Calu3 (cell line): ENCODE results near the gene MAP2K2. TPM values are rescaled to one million over a fixed set of nuclear protein-coding genes. Genes with fewer than 3 reads are reported as not detected.

Experiments
- BruUV-seq: library from RNA; stranded (reverse); fragments of 400-500 nt; replicated peaks from 2 replicates; lab custom pipeline; 2021; lab: Mats Ljungman, UMichigan
- CTCF ChIA-PET: fragments of 300-600 bp; sonication (Branson Sonifier 250); formaldehyde crosslinking; loops from one replicate; lab custom pipeline; 2022; ENCODE audit warnings: antibody characterized with exemption; lab: Charles Lee
- DNase-seq: peaks from one replicate; pipeline ENCODE4 v3.0.0; 2022
- H3K27ac Mint-ChIP-seq: one replicate; pipeline ENCODE4 v1.8.0; 2022; ENCODE audit warnings: mixed read lengths; ENCODE audit not compliant: unreplicated experiment
- H3K27me3 Mint-ChIP-seq: one replicate; pipeline ENCODE4 v1.8.0; 2022; ENCODE audit warnings: mixed read lengths; ENCODE audit not compliant: unreplicated experiment
- H3K36me3 Mint-ChIP-seq: one replicate; pipeline ENCODE4 v1.8.0; 2022; ENCODE audit warnings: mild to moderate bottlenecking, moderate library complexity, mixed read lengths; ENCODE audit not compliant: insufficient read depth, unreplicated experiment
- H3K4me1 Mint-ChIP-seq: one replicate; pipeline ENCODE4 v1.8.0; 2022; ENCODE audit warnings: mild to moderate bottlenecking, low read depth, mixed read lengths; ENCODE audit not compliant: unreplicated experiment
- H3K4me3 Mint-ChIP-seq: one replicate; pipeline ENCODE4 v1.8.0; 2022; ENCODE audit warnings: mild to moderate bottlenecking, low read depth, moderate library complexity, mixed read lengths; ENCODE audit not compliant: unreplicated experiment
- H3K9me3 Mint-ChIP-seq: one replicate; pipeline ENCODE4 v1.8.0; 2022; ENCODE audit warnings: low read depth, mixed read lengths; ENCODE audit not compliant: unreplicated experiment
- intact Hi-C: fragments of 100-400 bp; cut with micrococcal nuclease; formaldehyde crosslinking; loops from one replicate; pipeline ENCODE4 v1.10.0; 2022; ENCODE audit not compliant: unreplicated experiment
- total RNA-seq: library from RNA; stranded (reverse); gene quantifications from 2 replicates; pipeline ENCODE4 v1.2.3, GENCODE V29; 2022
- TF ChIP-seq, protein P1 (sequence below): fragments of 200-600 bp; IDR thresholded peaks from one replicate; pipeline ENCODE4 v1.8.0; 2022; ENCODE audit warnings: antibody characterized with exemption; ENCODE audit not compliant: unreplicated experiment

MAP2K2 gene
- total RNA-seq, 1 experiment from 2014 or later = 114 TPM

DNA sequence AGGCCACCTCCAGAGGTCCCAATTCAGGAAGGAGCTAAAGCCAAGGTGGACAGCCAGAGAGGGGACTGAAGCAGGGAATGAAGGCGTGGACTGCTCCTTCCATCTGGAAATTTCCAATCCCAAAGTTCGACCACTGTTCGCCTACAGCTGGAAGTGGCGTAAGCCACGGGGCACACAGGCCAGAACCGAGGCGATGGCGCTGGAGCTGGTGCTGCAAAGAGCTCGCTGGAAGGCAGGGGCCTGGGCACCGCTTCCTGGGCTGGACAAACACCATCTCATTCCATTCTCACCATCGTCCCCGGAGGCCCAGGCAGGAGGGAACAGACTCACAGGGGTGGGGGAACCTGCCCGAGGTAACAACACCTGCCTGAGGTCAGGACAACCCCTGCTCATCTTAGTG, 4.2 kb downstream of the MAP2K2 start:
- no peaks in the 10 kb centered on the region for H3K27me3 Mint-ChIP-seq
- TF ChIP-seq, protein P1, sequence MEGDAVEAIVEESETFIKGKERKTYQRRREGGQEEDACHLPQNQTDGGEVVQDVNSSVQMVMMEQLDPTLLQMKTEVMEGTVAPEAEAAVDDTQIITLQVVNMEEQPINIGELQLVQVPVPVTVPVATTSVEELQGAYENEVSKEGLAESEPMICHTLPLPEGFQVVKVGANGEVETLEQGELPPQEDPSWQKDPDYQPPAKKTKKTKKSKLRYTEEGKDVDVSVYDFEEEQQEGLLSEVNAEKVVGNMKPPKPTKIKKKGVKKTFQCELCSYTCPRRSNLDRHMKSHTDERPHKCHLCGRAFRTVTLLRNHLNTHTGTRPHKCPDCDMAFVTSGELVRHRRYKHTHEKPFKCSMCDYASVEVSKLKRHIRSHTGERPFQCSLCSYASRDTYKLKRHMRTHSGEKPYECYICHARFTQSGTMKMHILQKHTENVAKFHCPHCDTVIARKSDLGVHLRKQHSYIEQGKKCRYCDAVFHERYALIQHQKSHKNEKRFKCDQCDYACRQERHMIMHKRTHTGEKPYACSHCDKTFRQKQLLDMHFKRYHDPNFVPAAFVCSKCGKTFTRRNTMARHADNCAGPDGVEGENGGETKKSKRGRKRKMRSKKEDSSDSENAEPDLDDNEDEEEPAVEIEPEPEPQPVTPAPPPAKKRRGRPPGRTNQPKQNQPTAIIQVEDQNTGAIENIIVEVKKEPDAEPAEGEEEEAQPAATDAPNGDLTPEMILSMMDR = no peak
- no peaks in the 10 kb centered on the region for H3K9me3 Mint-ChIP-seq
- DNase-seq = no peak
- CTCF ChIA-PET = no interaction called here
- intact Hi-C loops = no loop called here
- no TSS peak for BruUV-seq
- no peak overlapping the region for H3K27ac Mint-ChIP-seq
- peaks cover 22% of the 10 kb centered on the region for H3K36me3 Mint-ChIP-seq
- H3K4me1 Mint-ChIP-seq = peaks cover 21% of the 10 kb centered on the region
- H3K4me3 Mint-ChIP-seq = no peak overlapping the region

DNA sequence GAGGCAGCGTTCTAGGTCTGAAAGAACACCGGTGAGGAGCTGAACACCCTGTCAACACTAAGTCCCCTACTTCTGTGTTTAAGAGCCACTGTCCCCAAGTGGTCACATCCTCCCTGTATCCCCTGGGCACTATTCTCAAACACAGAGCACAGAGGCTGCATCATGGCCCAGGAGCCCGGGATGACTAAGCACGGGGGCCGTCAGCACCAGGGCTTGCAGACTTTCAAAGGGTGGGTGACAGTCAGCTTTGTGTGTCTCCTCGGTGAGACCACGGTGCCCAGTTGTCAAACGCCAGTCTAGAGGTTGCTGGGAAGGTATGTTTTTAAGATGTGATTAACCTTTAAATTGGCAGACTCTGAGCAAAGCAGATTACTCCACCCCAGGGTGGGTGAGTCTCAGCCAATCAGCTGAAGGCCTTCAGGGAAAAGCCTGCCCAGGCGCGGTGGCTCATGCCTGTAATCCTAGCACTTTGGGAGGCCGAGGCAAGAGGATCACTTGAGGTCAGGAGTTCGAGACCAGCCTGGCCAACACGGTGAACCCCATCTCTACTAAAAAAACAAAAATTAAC, 8.0 kb downstream of the MAP2K2 start:
- no peak overlapping the region for H3K27ac Mint-ChIP-seq
- H3K36me3 Mint-ChIP-seq = peaks cover 24% of the 10 kb centered on the region
- CTCF ChIA-PET = no interaction called here

DNA sequence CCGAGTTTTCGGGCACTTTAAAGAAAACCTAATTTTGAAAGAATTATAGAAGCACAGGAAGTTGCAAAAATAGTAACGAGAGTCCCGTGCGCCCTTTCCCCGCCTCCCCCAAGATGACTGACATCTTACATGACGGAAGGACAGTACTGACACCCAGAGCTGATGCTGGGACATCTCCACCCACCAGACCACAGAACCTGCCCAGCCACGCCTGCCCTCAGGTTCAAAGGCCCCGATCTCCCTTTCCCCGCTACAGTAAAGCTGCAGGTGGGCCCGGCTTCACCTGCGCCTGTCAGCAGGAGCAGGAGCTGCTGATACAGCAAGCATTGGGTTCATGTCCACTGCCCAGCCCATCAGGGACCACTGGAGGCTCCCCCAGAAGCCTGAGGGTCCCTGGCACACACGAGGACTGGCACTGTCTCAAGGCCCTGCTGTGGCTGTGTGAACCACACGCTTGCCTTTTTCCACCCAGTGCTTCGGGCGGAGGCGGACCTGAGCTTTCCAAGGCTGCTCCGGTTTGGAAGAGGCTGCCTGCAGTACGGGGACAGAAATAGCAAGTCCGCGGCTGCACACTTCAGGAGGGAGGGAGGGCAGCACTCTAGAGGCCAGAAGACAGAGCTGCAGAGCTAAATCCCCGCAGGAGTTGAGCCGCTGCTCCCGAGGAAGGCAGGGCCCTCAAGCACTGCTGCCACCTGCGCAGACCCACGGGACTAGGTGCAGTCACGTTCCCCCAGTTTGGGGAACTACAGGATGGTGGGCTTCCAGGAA, 8.7 kb downstream of the MAP2K2 start:
- CTCF ChIA-PET = no interaction called here
- TF ChIP-seq, protein P1 = no peak
- Mint-ChIP-seq H3K27me3 (no peaks in the 10 kb centered on the region), H3K4me1 (no peaks in the 10 kb centered on the region), H3K27ac (no peak overlapping the region), H3K4me3 (no peak overlapping the region), H3K9me3 (no peaks in the 10 kb centered on the region), H3K36me3 (peaks cover 28% of the 10 kb centered on the region)
- intact Hi-C loops = no loop called here
- BruUV-seq = no TSS peak
- no peak for DNase-seq

More for the DNA sequence above, 8.0 kb downstream of the MAP2K2 start:
- no peak for DNase-seq
- Mint-ChIP-seq H3K9me3 (no peaks in the 10 kb centered on the region), H3K4me3 (no peak overlapping the region), H3K4me1 (peaks cover 1% of the 10 kb centered on the region), H3K27me3 (no peaks in the 10 kb centered on the region)
- BruUV-seq = no TSS peak
- TF ChIP-seq, protein P1 = no peak
- intact Hi-C loops = no loop called here

DNA sequence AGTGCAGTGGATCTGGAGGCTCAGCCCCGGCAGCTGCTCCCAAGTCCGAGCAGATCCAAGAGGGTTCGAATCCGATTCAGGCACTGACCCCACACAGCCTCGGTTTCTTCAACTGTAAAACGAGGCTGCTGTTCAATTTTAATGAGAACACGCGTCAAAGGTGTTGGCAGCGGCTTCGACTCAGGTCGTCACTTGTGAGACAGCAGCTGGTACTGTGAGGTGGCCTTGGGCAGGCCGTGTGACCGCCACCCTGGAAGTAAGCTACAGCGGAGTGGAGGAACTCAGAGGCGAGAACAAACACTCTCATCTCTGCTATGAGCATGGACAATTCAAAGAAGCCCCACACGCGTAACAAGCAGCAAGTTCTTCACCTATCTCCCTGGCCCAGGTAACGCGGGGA, 9.7 kb downstream of the MAP2K2 start:
- peaks cover 30% of the 10 kb centered on the region for H3K36me3 Mint-ChIP-seq
- no peak overlapping the region for H3K27ac Mint-ChIP-seq
- no TSS peak for BruUV-seq
- no peak overlapping the region for H3K4me3 Mint-ChIP-seq
- H3K9me3 Mint-ChIP-seq = no peaks in the 10 kb centered on the region
- CTCF ChIA-PET = no interaction called here
- intact Hi-C loops = no loop called here
- no peaks in the 10 kb centered on the region for H3K4me1 Mint-ChIP-seq
- TF ChIP-seq, protein P1 = no peak
- no peak for DNase-seq
- H3K27me3 Mint-ChIP-seq = no peaks in the 10 kb centered on the region
